T-cell (primary cell): ENCODE results near the gene ADGRL3. TPM values are rescaled to one million over a fixed set of nuclear protein-coding genes. Genes with fewer than 3 reads are reported as not detected.

Source experiments
- ATAC-seq, 4 experiments: fragments of 200-7000 bp in 3 of 4; fragments of 150-1000 bp in 1 of 4; cut with Tn5 transposase; replicated peaks in 1 of 4; 1 replicate in 3 of 4; 2 replicates in 1 of 4; pipeline ENCODE4 v1.10.0; 2021; ENCODE audit warnings: moderate library complexity in 3 of 4, mild to moderate bottlenecking in 2 of 4, moderate number of reproducible peaks in 1 of 4
- CTCF ChIA-PET, 2 donors: fragments of 300-600 bp; sonication (Branson Sonifier 250); formaldehyde crosslinking; loops; one replicate each; lab custom pipeline; 2022; ENCODE audit warnings: antibody characterized with exemption in 2 of 2; lab: Charles Lee
- POLR2A ChIA-PET, 2 donors: fragments of 300-600 bp; sonication (Branson Sonifier 250); formaldehyde crosslinking; loops; one replicate each; lab custom pipeline; 2022; ENCODE audit warnings: antibody characterized with exemption in 2 of 2; lab: Charles Lee
- DNase-seq, 35 experiments: peaks; one replicate each; pipeline versions ENCODE4 v3.0.0 to v3.0.0-alpha.2; 2013 to 2023
- H3K27ac ChIP-seq: one replicate; pipeline ENCODE4 v1.5.1; 2013; ENCODE audit warnings: low read length
- H3K27me3 ChIP-seq, 2 experiments: replicated peaks in 1 of 2; 1 replicate in 1 of 2; 2 replicates in 1 of 2; pipeline versions ENCODE4 v1.6.1 to v1.7.0; 2013; ENCODE audit warnings: low read length in 1 of 2, mixed read lengths in 1 of 2; ENCODE audit not compliant: control insufficient read depth in 2 of 2, insufficient read depth in 2 of 2; ENCODE audit errors: extremely low read depth in 1 of 2
- H3K36me3 ChIP-seq, 2 donors: 1 replicate in 1 of 2; 2 replicates in 1 of 2; pipeline versions ENCODE4 v1.6.1 to v1.7.0; 2013; ENCODE audit warnings: low read length in 1 of 2; ENCODE audit not compliant: control insufficient read depth in 2 of 2, insufficient read depth in 1 of 2; ENCODE audit errors: extremely low read depth in 1 of 2
- H3K4me1 ChIP-seq, 2 experiments: 1 replicate in 1 of 2; 2 replicates in 1 of 2; pipeline versions ENCODE4 v1.6.1 to v1.7.0; 2013; ENCODE audit warnings: low read length in 2 of 2, mixed read lengths in 1 of 2; ENCODE audit not compliant: insufficient read depth in 2 of 2, control insufficient read depth in 1 of 2; ENCODE audit errors: extremely low read depth in 1 of 2
- H3K4me3 ChIP-seq, 2 donors: 1 replicate in 1 of 2; 2 replicates in 1 of 2; pipeline versions ENCODE4 v1.5.1 to v1.7.0; 2013; ENCODE audit warnings: mild to moderate bottlenecking in 2 of 2, low read length in 1 of 2, moderate library complexity in 1 of 2; ENCODE audit not compliant: control insufficient read depth in 1 of 2; ENCODE audit errors: extremely low read depth in 1 of 2
- H3K9me3 ChIP-seq: 2 replicates; pipeline ENCODE4 v1.7.0; 2013
- H3K27ac Mint-ChIP-seq, 2 donors: one replicate each; pipeline ENCODE4 v1.8.0; 2020 to 2021; ENCODE audit warnings: mild to moderate bottlenecking in 2 of 2, mixed read lengths in 2 of 2
- H3K27me3 Mint-ChIP-seq, 2 donors: one replicate each; pipeline ENCODE4 v1.8.0; 2021 to 2022; ENCODE audit warnings: mixed read lengths in 2 of 2
- H3K36me3 Mint-ChIP-seq: one replicate; pipeline ENCODE4 v1.8.0; 2021; ENCODE audit warnings: mixed read lengths
- H3K4me1 Mint-ChIP-seq, 3 donors: one replicate each; pipeline ENCODE4 v1.8.0; 2020 to 2022; ENCODE audit warnings: mixed read lengths in 3 of 3, mild to moderate bottlenecking in 1 of 3
- H3K4me3 Mint-ChIP-seq, 3 donors: one replicate each; pipeline ENCODE4 v1.8.0; 2020 to 2022; ENCODE audit warnings: mild to moderate bottlenecking in 3 of 3, mixed read lengths in 3 of 3, moderate library complexity in 3 of 3
- H3K9me3 Mint-ChIP-seq, 3 donors: one replicate each; pipeline ENCODE4 v1.8.0; 2020 to 2022; ENCODE audit warnings: mixed read lengths in 3 of 3
- WGBS: methylation state at CpG from one replicate; pipeline ENCODE4 v1.1.5; 2013; ENCODE audit warnings: missing lambda C conversion rate; ENCODE audit not compliant: insufficient coverage; 5-methylcytosine and 5-hydroxymethylcytosine counted together
- total RNA-seq, 35 experiments: library from RNA in 6 of 35; stranded (reverse) in 6 of 35; fragments of 120-200 nt in 1 of 35; gene quantifications; one replicate each; pipeline versions ENCODE4 v1.2.1 to v1.2.4 and lab custom pipeline; 2013 to 2026

The ADGRL3 gene
- total RNA-seq, 5 donors from 2014 or later (not counting 1 experiment from before 2014, with no cell fraction given), result 0.09 TPM; not detected in 4

GRCh38 chr4:61225656-61226055 is 25.5 kb downstream of the ADGRL3 start:
- no peak for ATAC-seq
- Histone ChIP-seq H3K36me3 (no peaks in the 10 kb centered on the region), H3K4me3 (no peak overlapping the region), H3K27ac (no peak overlapping the region), H3K4me1 (no peaks in the 10 kb centered on the region), H3K27me3 (no peaks in the 10 kb centered on the region), H3K9me3 (no peaks in the 10 kb centered on the region)
- no CpG with 5 or more reads among the region's 1 CpG for WGBS
- H3K27ac Mint-ChIP-seq, result no peak overlapping the region
- H3K4me1 Mint-ChIP-seq, result no peaks in the 10 kb centered on the region
- no peak overlapping the region for H3K4me3 Mint-ChIP-seq
- no peaks in the 10 kb centered on the region for H3K36me3 Mint-ChIP-seq
- no peak for DNase-seq
- H3K9me3 Mint-ChIP-seq, result peaks cover 9 to 11% (median 11%) of the 10 kb centered on the region in 3 donors
- POLR2A ChIA-PET, result no interaction called here
- H3K27me3 Mint-ChIP-seq, result no peaks in the 10 kb centered on the region
- CTCF ChIA-PET, result no interaction called here

GRCh38 chr4:61231421-61231820 is 31.3 kb downstream of the ADGRL3 start:
- ATAC-seq (no peak), DNase-seq (no peak)
- H3K9me3 Mint-ChIP-seq, result peaks cover 7 to 17% (median 14%) of the 10 kb centered on the region in 3 donors
- Histone ChIP-seq H3K36me3 (no peaks in the 10 kb centered on the region), H3K4me1 (no peaks in the 10 kb centered on the region), H3K9me3 (no peaks in the 10 kb centered on the region), H3K27ac (no peak overlapping the region), H3K27me3 (no peaks in the 10 kb centered on the region), H3K4me3 (no peak overlapping the region)
- H3K4me3 Mint-ChIP-seq, result no peak overlapping the region
- ChIA-PET POLR2A (no interaction called here), CTCF (interaction anchor here in 1 of 2 donors (0.7 kb wide), 1 partner anchor 1457 kb away, joined by 3 read pairs; no protein-coding TSS in a partner anchor)
- no CpG with 5 or more reads among the region's 7 CpGs for WGBS
- H3K4me1 Mint-ChIP-seq, result no peaks in the 10 kb centered on the region
- H3K27ac Mint-ChIP-seq, result no peak overlapping the region
- no peaks in the 10 kb centered on the region for H3K27me3 Mint-ChIP-seq
- no peaks in the 10 kb centered on the region for H3K36me3 Mint-ChIP-seq

- Mint-ChIP-seq H3K27me3 (no peaks in the 10 kb centered on the region), H3K4me1 (no peaks in the 10 kb centered on the region), H3K4me3 (no peak overlapping the region), H3K9me3 (peaks cover 0 to 10% (median 3%) of the 10 kb centered on the region in 3 donors), H3K27ac (no peak overlapping the region), H3K36me3 (no peaks in the 10 kb centered on the region)
- Histone ChIP-seq H3K36me3 (no peaks in the 10 kb centered on the region), H3K27me3 (no peaks in the 10 kb centered on the region), H3K9me3 (no peaks in the 10 kb centered on the region), H3K4me1 (no peaks in the 10 kb centered on the region), H3K4me3 (no peak overlapping the region), H3K27ac (no peak overlapping the region)
- ATAC-seq (no peak), DNase-seq (no peak)
- no CpG with 5 or more reads among the region's 1 CpG for WGBS
- ChIA-PET POLR2A (no interaction called here), CTCF (no interaction called here)
Measured at GRCh38 chr4:61239250-61239649, 39.1 kb downstream of the ADGRL3 start.

GRCh38 chr4:61243962-61244361 is 43.8 kb downstream of the ADGRL3 start:
- peaks cover 0 to 9% (median 4%) of the 10 kb centered on the region in 3 donors for H3K9me3 Mint-ChIP-seq
- ChIA-PET CTCF (no interaction called here), POLR2A (no interaction called here)
- Histone ChIP-seq H3K27me3 (no peaks in the 10 kb centered on the region), H3K9me3 (no peaks in the 10 kb centered on the region), H3K4me3 (no peak overlapping the region), H3K4me1 (no peaks in the 10 kb centered on the region), H3K36me3 (no peaks in the 10 kb centered on the region), H3K27ac (no peak overlapping the region)
- WGBS, result no CpG with 5 or more reads among the region's 2 CpGs
- H3K4me3 Mint-ChIP-seq, result no peak overlapping the region
- H3K4me1 Mint-ChIP-seq, result no peaks in the 10 kb centered on the region
- H3K27me3 Mint-ChIP-seq, result no peaks in the 10 kb centered on the region
- ATAC-seq (no peak), DNase-seq (no peak)
- no peaks in the 10 kb centered on the region for H3K36me3 Mint-ChIP-seq
- H3K27ac Mint-ChIP-seq, result no peak overlapping the region

- H3K4me1 Mint-ChIP-seq, result no peaks in the 10 kb centered on the region
Measured at GRCh38 chr4:61245069-61245714, 45.1 kb downstream of the ADGRL3 start.

GRCh38 chr4:61246034-61246433 is 45.9 kb downstream of the ADGRL3 start:
- Mint-ChIP-seq H3K27me3 (no peaks in the 10 kb centered on the region), H3K27ac (no peak overlapping the region), H3K36me3 (no peaks in the 10 kb centered on the region), H3K9me3 (peaks cover 4 to 9% (median 5%) of the 10 kb centered on the region in 3 donors), H3K4me3 (no peak overlapping the region), H3K4me1 (no peaks in the 10 kb centered on the region)
- H3K9me3 ChIP-seq, result no peaks in the 10 kb centered on the region
- H3K27ac ChIP-seq, result no peak overlapping the region
- ATAC-seq (no peak), DNase-seq (no peak)
- no peak overlapping the region for H3K4me3 ChIP-seq
- CTCF ChIA-PET, result no interaction called here
- no peaks in the 10 kb centered on the region for H3K36me3 ChIP-seq
- POLR2A ChIA-PET, result no interaction called here
- H3K27me3 ChIP-seq, result no peaks in the 10 kb centered on the region
- no CpG with 5 or more reads among the region's 1 CpG for WGBS
- H3K4me1 ChIP-seq, result no peaks in the 10 kb centered on the region

More at GRCh38 chr4:61245069-61245714, 45.1 kb downstream of the ADGRL3 start:
- Mint-ChIP-seq H3K27me3 (no peaks in the 10 kb centered on the region), H3K9me3 (peaks cover 4 to 7% (median 5%) of the 10 kb centered on the region in 3 donors), H3K27ac (no peak overlapping the region), H3K36me3 (no peaks in the 10 kb centered on the region), H3K4me3 (no peak overlapping the region)
- Histone ChIP-seq H3K4me3 (no peak overlapping the region), H3K9me3 (no peaks in the 10 kb centered on the region), H3K4me1 (no peaks in the 10 kb centered on the region), H3K27me3 (no peaks in the 10 kb centered on the region), H3K36me3 (no peaks in the 10 kb centered on the region), H3K27ac (no peak overlapping the region)
- ChIA-PET CTCF (no interaction called here), POLR2A (no interaction called here)
- DNase-seq, result no peak
- WGBS, result 81% methylated on average over 3 of the region's 4 CpGs
- no peak for ATAC-seq
